ENCODE measurements around the gene EDAR. TPM values are rescaled to one million over a fixed set of nuclear protein-coding genes. Genes with fewer than 3 reads are reported as not detected.

EDAR gene
- total RNA-seq, 1 donor from 2014 or later, result not detected

GRCh38 chr2:108847000-108847399 is 142.0 kb downstream of the EDAR start:
- H3K36me3 ChIP-seq (ENCODE audit: insufficient read depth, low read length), result no peaks in the 10 kb centered on the region
- H3K9me3 ChIP-seq (ENCODE audit: insufficient read depth, low read depth, low read length), result no peaks in the 10 kb centered on the region
- H3K27me3 ChIP-seq (ENCODE audit: insufficient read depth, low read length), result no peaks in the 10 kb centered on the region
- FAIRE-seq (no peak), DNase-seq (ENCODE audit: low read depth) (no peak)
- H3K9me3 Mint-ChIP-seq (ENCODE audit: unreplicated experiment), result no peaks in the 10 kb centered on the region
- no peaks in the 10 kb centered on the region for H4K20me1 ChIP-seq (ENCODE audit: insufficient read depth, low read length)
- TF ChIP-seq EZH2 (IDR thresholded peaks at IDR 0.05; ENCODE audit: insufficient read depth, low read length) (no peak), CTCF (IDR thresholded peaks at IDR 0.05; ENCODE audit: insufficient read depth, low read depth, low read length) (no peak)
- H2AFZ ChIP-seq (ENCODE audit: low read depth, low read length), result no peak overlapping the region
- H3K27ac ChIP-seq (ENCODE audit: low read depth, low read length), result no peak overlapping the region
- H3K4me2 ChIP-seq (ENCODE audit: low read length), result no peak overlapping the region
- peaks cover 5% of the 10 kb centered on the region for H3K4me1 Mint-ChIP-seq (ENCODE audit: low read depth, unreplicated experiment)
- no peak overlapping the region for H3K4me3 ChIP-seq (ENCODE audit: insufficient read depth, low read depth, low read length)
- H3K4me3 Mint-ChIP-seq (ENCODE audit: unreplicated experiment), result no peak overlapping the region
- H3K27ac Mint-ChIP-seq (ENCODE audit: unreplicated experiment), result no peak overlapping the region
- no peaks in the 10 kb centered on the region for H3K4me1 ChIP-seq (ENCODE audit: insufficient read depth, low read length)
- H3K9ac ChIP-seq (ENCODE audit: low read length), result no peak overlapping the region
- H3K36me3 Mint-ChIP-seq (ENCODE audit: low read depth, unreplicated experiment), result peaks cover 9% of the 10 kb centered on the region
- H3K79me2 ChIP-seq (ENCODE audit: insufficient read depth, low read length), result no peaks in the 10 kb centered on the region
- no peaks in the 10 kb centered on the region for H3K27me3 Mint-ChIP-seq (ENCODE audit: low read depth, unreplicated experiment)

GRCh38 chr2:108845923-108846322 is 143.1 kb downstream of the EDAR start:
- no peaks in the 10 kb centered on the region for H3K4me1 ChIP-seq (ENCODE audit: insufficient read depth, low read length)
- H3K9me3 Mint-ChIP-seq (ENCODE audit: unreplicated experiment), result no peaks in the 10 kb centered on the region
- H3K27me3 Mint-ChIP-seq (ENCODE audit: low read depth, unreplicated experiment), result no peaks in the 10 kb centered on the region
- FAIRE-seq (no peak), DNase-seq (ENCODE audit: low read depth) (no peak)
- peaks cover 5% of the 10 kb centered on the region for H3K4me1 Mint-ChIP-seq (ENCODE audit: low read depth, unreplicated experiment)
- H2AFZ ChIP-seq (ENCODE audit: low read depth, low read length), result no peak overlapping the region
- TF ChIP-seq EZH2 (IDR thresholded peaks at IDR 0.05; ENCODE audit: insufficient read depth, low read length) (no peak), CTCF (IDR thresholded peaks at IDR 0.05; ENCODE audit: insufficient read depth, low read depth, low read length) (no peak)
- H4K20me1 ChIP-seq (ENCODE audit: insufficient read depth, low read length), result no peaks in the 10 kb centered on the region
- peaks cover 9% of the 10 kb centered on the region for H3K36me3 Mint-ChIP-seq (ENCODE audit: low read depth, unreplicated experiment)
- H3K9ac ChIP-seq (ENCODE audit: low read length), result no peak overlapping the region
- H3K4me3 ChIP-seq (ENCODE audit: insufficient read depth, low read depth, low read length), result no peak overlapping the region
- H3K4me3 Mint-ChIP-seq (ENCODE audit: unreplicated experiment), result no peak overlapping the region
- no peak overlapping the region for H3K4me2 ChIP-seq (ENCODE audit: low read length)
- H3K27ac Mint-ChIP-seq (ENCODE audit: unreplicated experiment), result no peak overlapping the region
- no peaks in the 10 kb centered on the region for H3K9me3 ChIP-seq (ENCODE audit: insufficient read depth, low read depth, low read length)
- no peaks in the 10 kb centered on the region for H3K79me2 ChIP-seq (ENCODE audit: insufficient read depth, low read length)
- H3K27ac ChIP-seq (ENCODE audit: low read depth, low read length), result no peak overlapping the region
- H3K36me3 ChIP-seq (ENCODE audit: insufficient read depth, low read length), result no peaks in the 10 kb centered on the region
- no peaks in the 10 kb centered on the region for H3K27me3 ChIP-seq (ENCODE audit: insufficient read depth, low read length)

Other genes starting within 250 kb of the EDAR start
- gene CCDC138, start 202.4 kb downstream of the EDAR start, total RNA-seq, result 5.2 and 6.1 TPM in 2 replicates
- 7.2 and 7.3 TPM in 2 replicates for gene SH3RF3, start 140.0 kb upstream of the EDAR start, total RNA-seq

Data from astrocyte (in vitro differentiated cells and primary cell).